ENCODE measurements around the gene ELANE.

Gene ELANE

DNA sequence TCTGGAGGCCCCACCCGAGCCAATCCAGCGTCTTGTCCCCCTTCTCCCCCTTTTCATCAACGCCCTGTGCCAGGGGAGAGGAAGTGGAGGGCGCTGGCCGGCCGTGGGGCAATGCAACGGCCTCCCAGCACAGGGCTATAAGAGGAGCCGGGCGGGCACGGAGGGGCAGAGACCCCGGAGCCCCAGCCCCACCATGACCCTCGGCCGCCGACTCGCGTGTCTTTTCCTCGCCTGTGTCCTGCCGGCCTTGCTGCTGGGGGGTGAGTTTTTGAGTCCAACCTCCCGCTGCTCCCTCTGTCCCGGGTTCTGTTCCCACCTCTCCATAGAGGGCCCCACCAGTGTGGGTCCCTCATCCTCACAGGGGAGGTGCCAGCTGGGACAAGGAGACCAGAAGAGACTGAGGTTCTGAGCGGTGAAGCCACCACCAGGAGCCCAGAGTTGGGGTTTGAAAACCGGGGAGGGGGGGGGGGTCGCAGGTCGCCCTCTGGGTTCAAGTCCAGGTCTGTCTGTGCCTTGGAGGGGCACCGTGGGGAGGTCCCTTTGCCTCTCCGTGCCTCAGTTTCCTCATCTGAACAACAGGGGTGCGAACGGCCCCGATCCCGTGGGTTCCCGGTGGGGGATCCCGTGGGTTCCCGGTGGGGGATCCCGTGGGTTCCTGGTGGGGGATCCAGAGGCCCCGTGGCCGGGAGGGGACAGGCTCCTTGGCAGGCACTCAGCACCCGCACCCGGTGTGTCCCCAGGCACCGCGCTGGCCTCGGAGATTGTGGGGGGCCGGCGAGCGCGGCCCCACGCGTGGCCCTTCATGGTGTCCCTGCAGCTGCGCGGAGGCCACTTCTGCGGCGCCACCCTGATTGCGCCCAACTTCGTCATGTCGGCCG lies at the start of gene ELANE:
Gene ELANE (plus strand): TSS at position 168 of the 878 bp plus-strand sequence. CDS start 26 bp downstream, at position 194.
- POLR2A ChIA-PET: no interaction called here
- DNase-seq (ENCODE audit: extremely low spot score): no peak
- TF ChIP-seq ZNF384 (IDR thresholded peaks at IDR 0.05) (no peak), FOXK2 (IDR thresholded peaks at IDR 0.05) (no peak)
- TF ChIP-seq, protein P1, sequence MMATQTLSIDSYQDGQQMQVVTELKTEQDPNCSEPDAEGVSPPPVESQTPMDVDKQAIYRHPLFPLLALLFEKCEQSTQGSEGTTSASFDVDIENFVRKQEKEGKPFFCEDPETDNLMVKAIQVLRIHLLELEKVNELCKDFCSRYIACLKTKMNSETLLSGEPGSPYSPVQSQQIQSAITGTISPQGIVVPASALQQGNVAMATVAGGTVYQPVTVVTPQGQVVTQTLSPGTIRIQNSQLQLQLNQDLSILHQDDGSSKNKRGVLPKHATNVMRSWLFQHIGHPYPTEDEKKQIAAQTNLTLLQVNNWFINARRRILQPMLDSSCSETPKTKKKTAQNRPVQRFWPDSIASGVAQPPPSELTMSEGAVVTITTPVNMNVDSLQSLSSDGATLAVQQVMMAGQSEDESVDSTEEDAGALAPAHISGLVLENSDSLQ (IDR thresholded peaks at IDR 0.05): no peak
- CTCF ChIA-PET: no interaction called here

DNA sequence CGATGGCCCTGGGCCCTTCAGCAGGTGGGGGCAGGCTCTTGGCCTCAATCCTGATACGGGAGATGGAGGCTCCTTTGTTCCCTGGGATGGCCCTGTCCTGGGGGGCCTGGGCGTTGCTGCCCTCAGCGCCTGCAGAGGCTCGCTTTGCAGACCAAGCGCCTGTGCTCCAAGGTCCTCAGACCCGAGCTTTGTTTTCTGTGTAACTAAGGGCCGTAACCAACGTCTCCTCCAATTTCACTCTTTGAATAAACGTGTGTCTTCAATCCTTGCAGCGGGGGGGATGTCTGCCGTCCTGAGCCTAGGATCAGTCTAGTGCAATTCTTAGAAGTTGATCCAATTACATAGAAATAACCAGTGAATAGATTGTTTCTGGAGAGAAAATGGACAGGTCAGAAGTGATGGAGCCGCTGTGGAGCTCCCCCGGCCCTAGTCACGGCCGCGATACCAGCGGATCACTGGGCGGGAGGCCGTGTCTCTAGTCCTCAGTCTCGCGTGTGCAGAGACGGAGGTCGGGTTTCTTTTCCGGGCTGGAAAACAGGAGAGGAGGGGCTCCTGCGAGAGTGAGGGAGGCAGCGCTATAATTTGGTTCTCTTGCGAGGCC lies 49.5 kb upstream of the ELANE start:
- DNase-seq (ENCODE audit: extremely low spot score): no peak
- POLR2A ChIA-PET: no interaction called here
- CTCF ChIA-PET: no interaction called here
- no peak for TF ChIP-seq NFRKB (IDR thresholded peaks at IDR 0.05)
- TF ChIP-seq TARDBP (IDR thresholded peaks at IDR 0.05): no peak
- TF ChIP-seq ARNT (IDR thresholded peaks at IDR 0.05): no peak
- no peak for TF ChIP-seq FOXM1 (IDR thresholded peaks at IDR 0.05; ENCODE audit: borderline replicate concordance)
- TF ChIP-seq L3MBTL2 (conservative IDR thresholded peaks at IDR 0.05): no peak
- TF ChIP-seq, protein P1 (IDR thresholded peaks at IDR 0.05): no peak
- TF ChIP-seq SP1 (IDR thresholded peaks at IDR 0.05): no peak
- no peak for TF ChIP-seq FOXA1 (IDR thresholded peaks at IDR 0.05)
- TF ChIP-seq ELF4 (IDR thresholded peaks at IDR 0.05): no peak
- TF ChIP-seq FOXK2 (IDR thresholded peaks at IDR 0.05): no peak
- no peak for TF ChIP-seq LEF1 (IDR thresholded peaks at IDR 0.05; ENCODE audit: borderline replicate concordance)
- no peak for TF ChIP-seq SUZ12 (IDR thresholded peaks at IDR 0.05)
- no peak for TF ChIP-seq HDGF (IDR thresholded peaks at IDR 0.05; ENCODE audit: borderline replicate concordance)
- TF ChIP-seq CTBP1 (IDR thresholded peaks at IDR 0.05; ENCODE audit: borderline replicate concordance): no peak
- TF ChIP-seq ZNF384 (IDR thresholded peaks at IDR 0.05): no peak
- no peak for TF ChIP-seq BHLHE40 (IDR thresholded peaks at IDR 0.05; ENCODE audit: borderline replicate concordance)

DNA sequence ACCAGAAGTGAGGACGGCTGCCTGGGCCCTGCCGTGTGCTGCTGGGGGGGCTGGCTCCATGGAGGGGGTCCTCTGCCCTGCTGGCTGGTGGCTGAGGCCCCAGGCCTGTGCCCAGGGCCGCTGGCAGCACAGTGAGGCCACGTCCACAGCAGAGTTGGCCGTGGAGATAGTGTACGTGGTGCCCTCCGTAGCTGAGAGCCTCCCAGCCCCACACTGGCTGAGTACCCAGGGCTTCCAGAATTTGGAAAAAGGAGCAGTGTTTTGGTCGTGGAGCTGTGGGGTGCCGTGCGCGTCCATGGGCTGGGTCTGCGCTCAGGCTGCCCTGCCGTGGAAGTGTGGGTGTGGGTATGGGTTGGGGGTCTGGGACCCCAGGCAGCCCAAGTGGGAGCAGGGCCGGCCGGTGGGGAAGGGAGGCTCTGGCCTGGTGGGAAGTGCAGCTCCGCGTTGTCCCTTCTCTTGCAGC lies 49.0 kb upstream of the ELANE start:
- CTCF ChIA-PET: no interaction called here
- TF ChIP-seq BHLHE40 (IDR thresholded peaks at IDR 0.05; ENCODE audit: borderline replicate concordance): no peak
- no peak for TF ChIP-seq ELF4 (IDR thresholded peaks at IDR 0.05)
- TF ChIP-seq FOXK2 (IDR thresholded peaks at IDR 0.05): no peak
- no peak for TF ChIP-seq SP1 (IDR thresholded peaks at IDR 0.05)
- TF ChIP-seq NFRKB (IDR thresholded peaks at IDR 0.05): no peak
- TF ChIP-seq ARNT (IDR thresholded peaks at IDR 0.05): no peak
- no peak for TF ChIP-seq ZNF384 (IDR thresholded peaks at IDR 0.05)
- TF ChIP-seq, protein P1 (IDR thresholded peaks at IDR 0.05): no peak
- no peak for TF ChIP-seq TARDBP (IDR thresholded peaks at IDR 0.05)
- no peak for TF ChIP-seq CTBP1 (IDR thresholded peaks at IDR 0.05; ENCODE audit: borderline replicate concordance)
- TF ChIP-seq HDGF (IDR thresholded peaks at IDR 0.05; ENCODE audit: borderline replicate concordance): no peak
- no peak for TF ChIP-seq FOXA1 (IDR thresholded peaks at IDR 0.05)
- TF ChIP-seq L3MBTL2 (conservative IDR thresholded peaks at IDR 0.05): no peak
- TF ChIP-seq FOXM1 (IDR thresholded peaks at IDR 0.05; ENCODE audit: borderline replicate concordance): no peak
- POLR2A ChIA-PET: no interaction called here
- DNase-seq (ENCODE audit: extremely low spot score): no peak

DNA sequence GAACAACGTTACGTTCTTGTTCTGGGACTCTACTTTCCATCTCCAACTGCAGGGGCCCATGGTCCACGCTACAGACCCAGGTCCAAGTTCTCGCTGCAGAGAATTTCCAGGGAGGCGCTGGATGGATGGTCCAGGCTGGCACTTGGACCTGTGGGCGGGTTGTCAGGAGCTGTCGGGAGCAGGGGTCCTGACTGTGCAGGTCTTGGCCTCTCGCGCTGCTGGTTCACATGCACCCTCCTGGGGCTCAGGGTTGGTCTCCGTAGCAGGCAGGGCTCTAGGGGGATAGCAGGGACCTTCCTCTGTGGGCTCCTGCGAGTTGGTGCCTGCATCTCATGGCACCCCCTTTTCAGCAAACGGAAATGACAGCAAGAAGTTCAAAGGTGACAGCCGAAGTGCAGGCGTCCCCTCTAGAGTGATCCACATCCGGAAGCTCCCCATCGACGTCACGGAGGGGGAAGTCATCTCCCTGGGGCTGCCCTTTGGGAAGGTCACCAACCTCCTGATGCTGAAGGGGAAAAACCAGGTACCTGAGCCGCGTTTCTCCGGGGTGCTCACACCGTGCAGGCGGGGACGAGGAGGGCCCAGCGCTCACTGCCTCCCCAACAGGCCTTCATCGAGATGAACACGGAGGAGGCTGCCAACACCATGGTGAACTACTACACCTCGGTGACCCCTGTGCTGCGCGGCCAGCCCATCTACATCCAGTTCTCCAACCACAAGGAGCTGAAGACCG lies 48.3 kb upstream of the ELANE start:
- TF ChIP-seq SP1 (IDR thresholded peaks at IDR 0.05) (no peak), SUZ12 (IDR thresholded peaks at IDR 0.05) (no peak)
- CTCF ChIA-PET: no interaction called here
- POLR2A ChIA-PET: interaction anchor here (1.3 kb wide), 1 partner anchor 17 kb away, joined by 3 read pairs; no protein-coding TSS in a partner anchor
- DNase-seq (ENCODE audit: extremely low spot score): no peak

DNA sequence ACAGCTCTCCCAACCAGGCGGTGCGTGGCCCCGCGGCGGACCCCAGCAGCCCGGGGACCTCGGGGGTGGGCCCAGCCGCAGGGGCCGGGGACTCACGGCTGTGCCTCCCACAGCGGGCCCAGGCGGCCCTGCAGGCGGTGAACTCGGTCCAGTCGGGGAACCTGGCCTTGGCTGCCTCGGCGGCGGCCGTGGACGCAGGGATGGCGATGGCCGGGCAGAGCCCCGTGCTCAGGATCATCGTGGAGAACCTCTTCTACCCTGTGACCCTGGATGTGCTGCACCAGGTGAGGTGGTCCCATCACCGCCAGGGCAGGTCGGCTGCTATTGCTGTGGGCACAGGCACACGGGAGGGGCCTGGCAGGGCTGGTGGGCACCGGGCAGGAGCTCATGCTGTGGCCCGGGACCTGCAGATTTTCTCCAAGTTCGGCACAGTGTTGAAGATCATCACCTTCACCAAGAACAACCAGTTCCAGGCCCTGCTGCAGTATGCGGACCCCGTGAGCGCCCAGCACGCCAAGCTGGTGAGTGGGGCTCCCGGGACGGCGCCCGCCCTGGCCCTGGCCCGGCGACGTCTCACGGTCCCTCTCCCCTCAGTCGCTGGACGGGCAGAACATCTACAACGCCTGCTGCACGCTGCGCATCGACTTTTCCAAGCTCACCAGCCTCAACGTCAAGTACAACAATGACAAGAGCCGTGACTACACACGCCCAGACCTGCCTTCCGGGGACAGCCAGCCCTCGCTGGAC lies 47.5 kb upstream of the ELANE start:
- TF ChIP-seq SUZ12 (IDR thresholded peaks at IDR 0.05) (no peak), SP1 (IDR thresholded peaks at IDR 0.05) (no peak), ARNT (IDR thresholded peaks at IDR 0.05) (no peak)
- DNase-seq (ENCODE audit: extremely low spot score): no peak
- ChIA-PET CTCF (no interaction called here), POLR2A (interaction anchor here (1.3 kb wide), 1 partner anchor 16 kb away, joined by 3 read pairs; no protein-coding TSS in a partner anchor)

DNA sequence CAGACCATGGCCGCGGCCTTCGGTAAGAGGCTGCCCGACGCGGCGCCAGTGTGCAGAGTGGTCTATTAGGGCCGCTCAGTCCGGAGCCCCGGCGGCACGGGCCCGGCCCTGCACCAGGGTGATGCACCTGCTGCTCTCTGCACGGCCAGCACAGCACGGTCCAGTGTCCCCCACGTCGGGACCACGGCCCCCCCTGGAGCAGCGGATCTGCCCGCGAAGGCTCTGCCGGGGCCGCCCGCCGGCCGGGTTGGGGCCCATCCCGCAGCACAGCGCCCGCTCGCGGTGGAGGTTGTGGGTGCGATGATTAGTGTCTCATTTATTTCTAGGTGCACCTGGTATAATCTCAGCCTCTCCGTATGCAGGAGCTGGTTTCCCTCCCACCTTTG lies 46.9 kb upstream of the ELANE start:
- ChIA-PET POLR2A (interaction anchor here (1.3 kb wide), 1 partner anchor 16 kb away, joined by 3 read pairs; no protein-coding TSS in a partner anchor), CTCF (no interaction called here)
- DNase-seq (ENCODE audit: extremely low spot score): no peak
- TF ChIP-seq HDGF (IDR thresholded peaks at IDR 0.05; ENCODE audit: borderline replicate concordance) (no peak), NFRKB (IDR thresholded peaks at IDR 0.05) (no peak)
